OCI-LY7 (cell line): Measurements from ENCODE around the gene KIRREL3.

ENCODE experiments used
- EZH2phosphoT487 ChIP-seq: fragments of 200-600 bp; sonication (generic); IDR thresholded peaks from 2 replicates; pipeline ENCODE4 v1.6.1; 2018; ENCODE audit warnings: low read depth, borderline replicate concordance, mild to moderate bottlenecking, mixed run types, antibody characterized with exemption, low read length, moderate library complexity, mixed read lengths
- TF ChIP-seq, protein P1 (sequence below): fragments of 200-600 bp; sonication (generic); conservative IDR thresholded peaks from 2 replicates; pipeline ENCODE4 v1.5.1; 2014; ENCODE audit warnings: mild to moderate bottlenecking, antibody characterized with exemption, low read length, moderate library complexity, mixed read lengths

GRCh38 chr11:126817523-126818450, 182.8 kb downstream of the KIRREL3 start:
- TF ChIP-seq, protein P1, sequence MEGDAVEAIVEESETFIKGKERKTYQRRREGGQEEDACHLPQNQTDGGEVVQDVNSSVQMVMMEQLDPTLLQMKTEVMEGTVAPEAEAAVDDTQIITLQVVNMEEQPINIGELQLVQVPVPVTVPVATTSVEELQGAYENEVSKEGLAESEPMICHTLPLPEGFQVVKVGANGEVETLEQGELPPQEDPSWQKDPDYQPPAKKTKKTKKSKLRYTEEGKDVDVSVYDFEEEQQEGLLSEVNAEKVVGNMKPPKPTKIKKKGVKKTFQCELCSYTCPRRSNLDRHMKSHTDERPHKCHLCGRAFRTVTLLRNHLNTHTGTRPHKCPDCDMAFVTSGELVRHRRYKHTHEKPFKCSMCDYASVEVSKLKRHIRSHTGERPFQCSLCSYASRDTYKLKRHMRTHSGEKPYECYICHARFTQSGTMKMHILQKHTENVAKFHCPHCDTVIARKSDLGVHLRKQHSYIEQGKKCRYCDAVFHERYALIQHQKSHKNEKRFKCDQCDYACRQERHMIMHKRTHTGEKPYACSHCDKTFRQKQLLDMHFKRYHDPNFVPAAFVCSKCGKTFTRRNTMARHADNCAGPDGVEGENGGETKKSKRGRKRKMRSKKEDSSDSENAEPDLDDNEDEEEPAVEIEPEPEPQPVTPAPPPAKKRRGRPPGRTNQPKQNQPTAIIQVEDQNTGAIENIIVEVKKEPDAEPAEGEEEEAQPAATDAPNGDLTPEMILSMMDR: no peak
- no peak for TF ChIP-seq EZH2phosphoT487
